Loucy (cell line): Measurements from ENCODE around the gene ALG1L2.
"Not testable (repeated sequence)": the region's sequence is repeated elsewhere in the genome, so short reads cannot be mapped to it uniquely, and the experiment has no call there.

ENCODE experiments used
- H2AFZ ChIP-seq: fragments of 200-600 bp; sonication (generic); 2 replicates; pipeline ENCODE4 v1.6.0; 2016; ENCODE audit warnings: antibody characterized with exemption, mild to moderate bottlenecking, low read length, moderate library complexity
- H3F3A ChIP-seq: fragments of 200-600 bp; 2 replicates; pipeline ENCODE4 v1.6.0; 2016; ENCODE audit warnings: antibody characterized with exemption, low read depth, mild to moderate bottlenecking
- H3K27me3 ChIP-seq: fragments of 200-600 bp; sonication (generic); 2 replicates; pipeline ENCODE4 v1.6.1; 2014; ENCODE audit warnings: low read length, mild to moderate bottlenecking; ENCODE audit not compliant: insufficient read depth, poor library complexity, severe bottlenecking
- H3K36me3 ChIP-seq: fragments of 200-600 bp; sonication (generic); 2 replicates; pipeline ENCODE4 v1.6.1; 2016; ENCODE audit warnings: low read length; ENCODE audit not compliant: insufficient read depth
- H3K4me1 ChIP-seq: fragments of 200-600 bp; sonication (generic); 2 replicates; pipeline ENCODE4 v1.5.1; 2014; ENCODE audit warnings: low read length, mild to moderate bottlenecking; ENCODE audit not compliant: insufficient read depth, poor library complexity, severe bottlenecking
- H3K4me2 ChIP-seq: fragments of 200-600 bp; sonication (generic); 2 replicates; pipeline ENCODE4 v1.6.0; 2014; ENCODE audit warnings: antibody characterized with exemption, low read length, low read depth, mild to moderate bottlenecking; ENCODE audit not compliant: poor library complexity, severe bottlenecking
- H3K4me3 ChIP-seq: fragments of 200-600 bp; sonication (generic); 2 replicates; pipeline ENCODE4 v1.5.1; 2014; ENCODE audit warnings: low read length, mild to moderate bottlenecking, mixed read lengths; ENCODE audit not compliant: poor library complexity, severe bottlenecking
- H3K79me2 ChIP-seq: fragments of 200-600 bp; sonication (generic); 2 replicates; pipeline ENCODE4 v1.6.1; 2014; ENCODE audit warnings: low read length; ENCODE audit not compliant: insufficient read depth
- H3K9ac ChIP-seq: fragments of 200-600 bp; sonication (generic); 2 replicates; pipeline ENCODE4 v1.6.0; 2014; ENCODE audit warnings: mild to moderate bottlenecking, low read depth, low read length, moderate library complexity; ENCODE audit not compliant: poor library complexity, severe bottlenecking
- H3K9me2 ChIP-seq: fragments of 200-600 bp; sonication (generic); replicated peaks from 2 replicates; pipeline ENCODE4 v1.6.1; 2016; ENCODE audit warnings: low read depth, low read length, mixed read lengths
- H3K9me3 ChIP-seq: fragments of 200-600 bp; sonication (generic); 2 replicates; pipeline ENCODE4 v1.6.1; 2014; ENCODE audit warnings: mild to moderate bottlenecking, antibody characterized with exemption, low read length, low read depth; ENCODE audit not compliant: insufficient read depth
- H4K20me1 ChIP-seq: fragments of 200-600 bp; sonication (generic); 2 replicates; pipeline ENCODE4 v1.6.0; 2014; ENCODE audit warnings: antibody characterized with exemption, low read length, mild to moderate bottlenecking; ENCODE audit not compliant: insufficient read depth, poor library complexity, severe bottlenecking
- EZH2phosphoT487 ChIP-seq: fragments of 200-600 bp; IDR thresholded peaks from 2 replicates; pipeline ENCODE4 v1.6.1; 2018; ENCODE audit warnings: antibody characterized with exemption, mild to moderate bottlenecking, moderate library complexity, borderline replicate concordance
- TF ChIP-seq, protein P1 (sequence below): fragments of 200-600 bp; sonication (generic); conservative IDR thresholded peaks from 2 replicates; pipeline ENCODE4 v1.5.1; 2014; ENCODE audit warnings: mild to moderate bottlenecking, antibody characterized with exemption, low read length

The ALG1L2 gene

DNA sequence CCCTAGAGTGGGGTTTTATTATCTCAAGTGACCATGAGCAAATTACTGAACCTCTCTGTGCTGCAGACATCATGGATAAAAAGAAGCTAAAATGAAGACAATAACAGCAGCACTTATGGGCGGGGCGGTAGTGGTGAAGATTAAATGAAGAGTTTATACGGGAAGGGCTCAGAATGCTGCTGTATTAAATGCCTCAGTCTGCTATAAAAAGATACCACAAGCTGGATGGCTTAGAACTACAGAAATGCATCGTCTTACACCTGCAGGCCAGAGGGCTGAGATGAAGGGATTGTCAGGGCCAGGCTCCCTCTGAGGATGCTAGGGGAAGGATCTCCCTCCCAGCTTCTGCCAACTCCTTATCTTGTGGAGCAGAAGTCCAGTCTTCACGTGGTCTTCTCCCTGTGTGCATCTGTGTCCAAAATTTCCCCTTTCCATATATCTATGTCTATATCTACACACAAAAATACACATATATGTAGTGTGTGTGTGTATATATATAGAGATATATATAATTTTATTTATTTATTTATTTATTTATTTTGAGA is 2.9 kb downstream of the ALG1L2 start:
- Histone ChIP-seq H3K27me3 (no peaks in the 10 kb centered on the region), H2AFZ (no peak overlapping the region), H3K79me2 (no peaks in the 10 kb centered on the region), H3K9ac (no peak overlapping the region), H3K4me3 (no peak overlapping the region), H4K20me1 (no peaks in the 10 kb centered on the region), H3K9me2 (no peaks in the 10 kb centered on the region), H3F3A (no peaks in the 10 kb centered on the region), H3K36me3 (no peaks in the 10 kb centered on the region), H3K9me3 (no peaks in the 10 kb centered on the region), H3K4me1 (peaks cover 14% of the 10 kb centered on the region), H3K4me2 (no peak overlapping the region)
- TF ChIP-seq, protein P1, sequence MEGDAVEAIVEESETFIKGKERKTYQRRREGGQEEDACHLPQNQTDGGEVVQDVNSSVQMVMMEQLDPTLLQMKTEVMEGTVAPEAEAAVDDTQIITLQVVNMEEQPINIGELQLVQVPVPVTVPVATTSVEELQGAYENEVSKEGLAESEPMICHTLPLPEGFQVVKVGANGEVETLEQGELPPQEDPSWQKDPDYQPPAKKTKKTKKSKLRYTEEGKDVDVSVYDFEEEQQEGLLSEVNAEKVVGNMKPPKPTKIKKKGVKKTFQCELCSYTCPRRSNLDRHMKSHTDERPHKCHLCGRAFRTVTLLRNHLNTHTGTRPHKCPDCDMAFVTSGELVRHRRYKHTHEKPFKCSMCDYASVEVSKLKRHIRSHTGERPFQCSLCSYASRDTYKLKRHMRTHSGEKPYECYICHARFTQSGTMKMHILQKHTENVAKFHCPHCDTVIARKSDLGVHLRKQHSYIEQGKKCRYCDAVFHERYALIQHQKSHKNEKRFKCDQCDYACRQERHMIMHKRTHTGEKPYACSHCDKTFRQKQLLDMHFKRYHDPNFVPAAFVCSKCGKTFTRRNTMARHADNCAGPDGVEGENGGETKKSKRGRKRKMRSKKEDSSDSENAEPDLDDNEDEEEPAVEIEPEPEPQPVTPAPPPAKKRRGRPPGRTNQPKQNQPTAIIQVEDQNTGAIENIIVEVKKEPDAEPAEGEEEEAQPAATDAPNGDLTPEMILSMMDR, result no peak
- no peak for TF ChIP-seq EZH2phosphoT487

- no peak overlapping the region for H2AFZ ChIP-seq
- no peak overlapping the region for H3K9ac ChIP-seq
- no peak overlapping the region for H3K4me3 ChIP-seq
- H3F3A ChIP-seq, result no peaks in the 10 kb centered on the region
- H3K36me3 ChIP-seq, result no peaks in the 10 kb centered on the region
- no peaks in the 10 kb centered on the region for H3K9me2 ChIP-seq
- H3K79me2 ChIP-seq, result no peaks in the 10 kb centered on the region
- H4K20me1 ChIP-seq, result no peaks in the 10 kb centered on the region
- TF ChIP-seq, protein P1, result no peak
- no peak for TF ChIP-seq EZH2phosphoT487
- H3K4me1 ChIP-seq, result peaks cover 13% of the 10 kb centered on the region
- no peaks in the 10 kb centered on the region for H3K27me3 ChIP-seq
- no peak overlapping the region for H3K4me2 ChIP-seq
- no peaks in the 10 kb centered on the region for H3K9me3 ChIP-seq
Measured at GRCh38 chr3:130085881-130086280, 4.2 kb downstream of the ALG1L2 start.

- not testable (repeated sequence) for H3K4me3 ChIP-seq, H3K9ac ChIP-seq, H3K27me3 ChIP-seq
Measured at GRCh38 chr3:130086628-130087027, 5.0 kb downstream of the ALG1L2 start.

GRCh38 chr3:130088061-130088460 is 6.4 kb downstream of the ALG1L2 start:
- H3K9me3 ChIP-seq, result no peaks in the 10 kb centered on the region
- H3K4me2 ChIP-seq, result no peak overlapping the region
- no peak overlapping the region for H3K4me3 ChIP-seq
- H2AFZ ChIP-seq, result no peak overlapping the region
- H3K9ac ChIP-seq, result no peak overlapping the region
- no peaks in the 10 kb centered on the region for H3K79me2 ChIP-seq
- H3K36me3 ChIP-seq, result no peaks in the 10 kb centered on the region
- no peaks in the 10 kb centered on the region for H3K9me2 ChIP-seq
- no peaks in the 10 kb centered on the region for H3F3A ChIP-seq
- H3K27me3 ChIP-seq, result no peaks in the 10 kb centered on the region
- TF ChIP-seq EZH2phosphoT487, result no peak
- TF ChIP-seq, protein P1, result no peak
- H3K4me1 ChIP-seq, result peaks cover 9% of the 10 kb centered on the region
- H4K20me1 ChIP-seq, result no peaks in the 10 kb centered on the region

More at GRCh38 chr3:130086628-130087027, 5.0 kb downstream of the ALG1L2 start:
- not testable (repeated sequence) for H4K20me1 ChIP-seq, H3K9me3 ChIP-seq, H3K4me1 ChIP-seq, H3K36me3 ChIP-seq, H3K79me2 ChIP-seq, H3F3A ChIP-seq, H3K4me2 ChIP-seq, H3K9me2 ChIP-seq, H2AFZ ChIP-seq
